T-cell (primary cell): ENCODE data around the gene ELMOD1. TPM values are rescaled to one million over a fixed set of nuclear protein-coding genes. Genes with fewer than 3 reads are reported as not detected.

Source experiments
- ATAC-seq, 4 experiments: fragments of 200-7000 bp in 3 of 4; fragments of 150-1000 bp in 1 of 4; cut with Tn5 transposase; replicated peaks in 1 of 4; 1 replicate in 3 of 4; 2 replicates in 1 of 4; pipeline ENCODE4 v1.10.0; 2021; ENCODE audit warnings: moderate library complexity in 3 of 4, mild to moderate bottlenecking in 2 of 4, moderate number of reproducible peaks in 1 of 4
- CTCF ChIA-PET, 2 donors: fragments of 300-600 bp; sonication (Branson Sonifier 250); formaldehyde crosslinking; loops; one replicate each; lab custom pipeline; 2022; ENCODE audit warnings: antibody characterized with exemption in 2 of 2; lab: Charles Lee
- POLR2A ChIA-PET, 2 donors: fragments of 300-600 bp; sonication (Branson Sonifier 250); formaldehyde crosslinking; loops; one replicate each; lab custom pipeline; 2022; ENCODE audit warnings: antibody characterized with exemption in 2 of 2; lab: Charles Lee
- DNase-seq, 35 experiments: peaks; one replicate each; pipeline versions ENCODE4 v3.0.0 to v3.0.0-alpha.2; 2013 to 2023
- H3K27ac ChIP-seq: one replicate; pipeline ENCODE4 v1.5.1; 2013; ENCODE audit warnings: low read length
- H3K27me3 ChIP-seq, 2 experiments: replicated peaks in 1 of 2; 1 replicate in 1 of 2; 2 replicates in 1 of 2; pipeline versions ENCODE4 v1.6.1 to v1.7.0; 2013; ENCODE audit warnings: low read length in 1 of 2, mixed read lengths in 1 of 2; ENCODE audit not compliant: control insufficient read depth in 2 of 2, insufficient read depth in 2 of 2; ENCODE audit errors: extremely low read depth in 1 of 2
- H3K36me3 ChIP-seq, 2 donors: 1 replicate in 1 of 2; 2 replicates in 1 of 2; pipeline versions ENCODE4 v1.6.1 to v1.7.0; 2013; ENCODE audit warnings: low read length in 1 of 2; ENCODE audit not compliant: control insufficient read depth in 2 of 2, insufficient read depth in 1 of 2; ENCODE audit errors: extremely low read depth in 1 of 2
- H3K4me1 ChIP-seq, 2 experiments: 1 replicate in 1 of 2; 2 replicates in 1 of 2; pipeline versions ENCODE4 v1.6.1 to v1.7.0; 2013; ENCODE audit warnings: low read length in 2 of 2, mixed read lengths in 1 of 2; ENCODE audit not compliant: insufficient read depth in 2 of 2, control insufficient read depth in 1 of 2; ENCODE audit errors: extremely low read depth in 1 of 2
- H3K4me3 ChIP-seq, 2 donors: 1 replicate in 1 of 2; 2 replicates in 1 of 2; pipeline versions ENCODE4 v1.5.1 to v1.7.0; 2013; ENCODE audit warnings: mild to moderate bottlenecking in 2 of 2, low read length in 1 of 2, moderate library complexity in 1 of 2; ENCODE audit not compliant: control insufficient read depth in 1 of 2; ENCODE audit errors: extremely low read depth in 1 of 2
- H3K9me3 ChIP-seq: 2 replicates; pipeline ENCODE4 v1.7.0; 2013
- H3K27ac Mint-ChIP-seq, 2 donors: one replicate each; pipeline ENCODE4 v1.8.0; 2020 to 2021; ENCODE audit warnings: mild to moderate bottlenecking in 2 of 2, mixed read lengths in 2 of 2
- H3K27me3 Mint-ChIP-seq, 2 donors: one replicate each; pipeline ENCODE4 v1.8.0; 2021 to 2022; ENCODE audit warnings: mixed read lengths in 2 of 2
- H3K36me3 Mint-ChIP-seq: one replicate; pipeline ENCODE4 v1.8.0; 2021; ENCODE audit warnings: mixed read lengths
- H3K4me1 Mint-ChIP-seq, 3 donors: one replicate each; pipeline ENCODE4 v1.8.0; 2020 to 2022; ENCODE audit warnings: mixed read lengths in 3 of 3, mild to moderate bottlenecking in 1 of 3
- H3K4me3 Mint-ChIP-seq, 3 donors: one replicate each; pipeline ENCODE4 v1.8.0; 2020 to 2022; ENCODE audit warnings: mild to moderate bottlenecking in 3 of 3, mixed read lengths in 3 of 3, moderate library complexity in 3 of 3
- H3K9me3 Mint-ChIP-seq, 3 donors: one replicate each; pipeline ENCODE4 v1.8.0; 2020 to 2022; ENCODE audit warnings: mixed read lengths in 3 of 3
- WGBS: methylation state at CpG from one replicate; pipeline ENCODE4 v1.1.5; 2013; ENCODE audit warnings: missing lambda C conversion rate; ENCODE audit not compliant: insufficient coverage; 5-methylcytosine and 5-hydroxymethylcytosine counted together
- total RNA-seq, 35 experiments: library from RNA in 6 of 35; stranded (reverse) in 6 of 35; fragments of 120-200 nt in 1 of 35; gene quantifications; one replicate each; pipeline versions ENCODE4 v1.2.1 to v1.2.4 and lab custom pipeline; 2013 to 2026

ELMOD1 gene
- total RNA-seq, 5 donors from 2014 or later (not counting 1 experiment from before 2014, with no cell fraction given), result not detected

GRCh38 chr11:107711861-107712755 is 121.2 kb downstream of the ELMOD1 start, which contains the start of gene SLN:
Gene SLN (minus strand): TSS chr11:107712056.
- CTCF ChIA-PET, result no interaction called here
- H3K9me3 Mint-ChIP-seq, result peaks cover 0 to 5% (median 0%) of the 10 kb centered on the region in 3 donors
- no peaks in the 10 kb centered on the region for H3K4me1 Mint-ChIP-seq
- H3K27ac Mint-ChIP-seq, result no peak within 1 kb of the TSS
- peaks cover 21 to 43% of the 10 kb centered on the region in 2 donors for H3K27me3 Mint-ChIP-seq
- no peak within 1 kb of the TSS for H3K4me3 ChIP-seq
- no peak for DNase-seq
- no peaks in the 10 kb centered on the region for H3K36me3 ChIP-seq
- WGBS, result 88% methylated on average over 4 of the region's 12 CpGs
- POLR2A ChIA-PET, result no interaction called here
- no peak within 1 kb of the TSS for H3K4me3 Mint-ChIP-seq
- H3K9me3 ChIP-seq, result no peaks in the 10 kb centered on the region
- peaks cover 0 to 8% of the 10 kb centered on the region in 2 experiments for H3K27me3 ChIP-seq
- ATAC-seq, result no peak
- H3K4me1 ChIP-seq, result no peaks in the 10 kb centered on the region
- H3K27ac ChIP-seq, result no peak within 1 kb of the TSS
- no peaks in the 10 kb centered on the region for H3K36me3 Mint-ChIP-seq

DNA sequence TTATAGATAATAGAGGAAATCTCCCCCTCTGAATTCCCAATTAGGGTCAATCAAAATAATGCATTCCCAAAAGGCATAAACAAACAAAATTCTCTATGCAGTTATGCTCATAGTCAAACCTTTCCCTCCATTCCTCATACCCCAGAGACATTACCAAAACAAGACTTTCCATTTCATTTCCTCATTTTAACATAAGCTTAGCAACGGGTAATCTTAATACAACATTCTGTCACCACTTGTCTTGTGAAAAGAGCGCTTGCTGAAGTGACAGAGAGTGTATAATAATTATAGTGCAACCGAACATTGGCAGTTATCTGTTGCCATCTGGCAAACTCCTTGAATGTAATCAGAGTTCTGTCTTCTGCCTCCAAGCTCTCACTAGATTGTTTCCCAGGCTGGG is 122.1 kb downstream of the ELMOD1 start:
- whole genome bisulfite sequencing, result 60% methylated on average over 1 of the region's 3 CpGs
- no peaks in the 10 kb centered on the region for H3K36me3 Mint-ChIP-seq
- CTCF ChIA-PET, result no interaction called here

More for the DNA sequence above, 122.1 kb downstream of the ELMOD1 start:
- peaks cover 0 to 4% of the 10 kb centered on the region in 2 experiments for H3K27me3 ChIP-seq
- H3K36me3 ChIP-seq, result no peaks in the 10 kb centered on the region
- H3K4me1 ChIP-seq, result no peaks in the 10 kb centered on the region
- Mint-ChIP-seq H3K4me3 (no peak overlapping the region), H3K4me1 (no peaks in the 10 kb centered on the region), H3K9me3 (peaks cover 0 to 5% (median 0%) of the 10 kb centered on the region in 3 donors), H3K27ac (no peak overlapping the region), H3K27me3 (peaks cover 13 to 35% of the 10 kb centered on the region in 2 donors)
- POLR2A ChIA-PET, result no interaction called here
- DNase-seq, result no peak
- no peak for ATAC-seq
- H3K27ac ChIP-seq, result no peak overlapping the region
- no peak overlapping the region for H3K4me3 ChIP-seq
- H3K9me3 ChIP-seq, result no peaks in the 10 kb centered on the region

Other genes with a start within 250 kb of the ELMOD1 start
- 10 to 100 TPM; 24.9 to 34.3 (median 26.1) TPM for gene CWF19L2, start 133.3 kb upstream of the ELMOD1 start, total RNA-seq
- 10 to 100 TPM; 11.6 to 15.4 (median 12.4) TPM for gene ALKBH8, start 25.4 kb upstream of the ELMOD1 start, total RNA-seq
- not detected for gene SLN, start 120.9 kb downstream of the ELMOD1 start, total RNA-seq